Measurements from ENCODE around the gene CSTPP1. TPM values are rescaled to one million over a fixed set of nuclear protein-coding genes. Genes with fewer than 3 reads are reported as not detected.

The CSTPP1 gene
- total and polyA plus RNA-seq, 2 of the 8 experiments (the other 6 are each of a cell fraction or from before 2014, with no cell fraction given): 24.2 to 28.7 TPM

- peaks cover 2% of the 10 kb centered on the region; the same call in 1 of the 2 replicates for H3K23me2 ChIP-seq (ENCODE audit: low read depth, low read length)
- H3K23ac ChIP-seq (ENCODE audit: insufficient read length): no peak overlapping the region
- H2BK12ac ChIP-seq (ENCODE audit: low read depth, low read length): no peak overlapping the region
- H4K91ac ChIP-seq (replicated peaks; ENCODE audit: insufficient read length, low read length): no peak overlapping the region
- no peak overlapping the region for H2BK20ac ChIP-seq (ENCODE audit: low read length)
- no peak overlapping the region for H3K27ac ChIP-seq (ENCODE audit: low read depth, low read length)
- no peak overlapping the region for H3K18ac ChIP-seq (ENCODE audit: extremely low read depth, low read length)
- no peak overlapping the region for H2BK5ac ChIP-seq (ENCODE audit: low read depth, low read length)
- H2AFZ ChIP-seq (ENCODE audit: low read length): no peak overlapping the region
- H3K9ac ChIP-seq (replicated peaks in 1 of 4; ENCODE audit: extremely low read depth in 1 of 4, low read depth in 3 of 4, low read length in 3 of 4): no peak overlapping the region
- ChIA-PET CTCF (ENCODE audit: partially characterized antibody) (interaction anchor here (2.3 kb wide), 1 partner anchor 263 kb away, joined by 9 read pairs; no protein-coding TSS in a partner anchor), POLR2A (ENCODE audit: partially characterized antibody) (no interaction called here)
- no peak for FAIRE-seq
- no peaks in the 10 kb centered on the region for H3K79me1 ChIP-seq (ENCODE audit: low read depth, low read length)
- no peak for DNase-seq (ENCODE audit: low read depth in 1 of 2, low spot score in 2 of 2)
- H2BK120ac ChIP-seq (replicated peaks; ENCODE audit: low read depth, low read length): no peak overlapping the region
- 86% methylated on average over 7 of the region's 7 CpGs; no CpG with 5 or more reads in 1 of the 2 experiments for whole genome bisulfite sequencing, 2 experiments (ENCODE audit: extremely low coverage in 1 of 2, insufficient coverage in 1 of 2, insufficient read length in 1 of 2, insufficient replicate concordance in 2 of 2, low coverage in 1 of 2, low lambda C conversion rate in 2 of 2, missing lambda C conversion rate in 1 of 2)
- no peak overlapping the region for H3K4ac ChIP-seq (replicated peaks; ENCODE audit: insufficient read length, low read depth, low read length)
- no peak overlapping the region for H3K14ac ChIP-seq (ENCODE audit: insufficient read length)
- H3K27me3 ChIP-seq (replicated peaks in 1 of 4; ENCODE audit: control insufficient read depth in 3 of 4, extremely low read depth in 1 of 4, insufficient read depth in 3 of 4, low read length in 3 of 4): no peaks in the 10 kb centered on the region
- H3K4me1 ChIP-seq (replicated peaks in 1 of 4; ENCODE audit: control insufficient read depth in 3 of 4, insufficient read depth in 4 of 4, low read length in 3 of 4): no peaks in the 10 kb centered on the region
- no peak overlapping the region for H4K5ac ChIP-seq (ENCODE audit: insufficient read length, low read depth, low read length)
- no peak overlapping the region for H4K8ac ChIP-seq (ENCODE audit: extremely low read depth, insufficient read depth, low read length)
- no peak overlapping the region for H3K4me2 ChIP-seq (ENCODE audit: insufficient read depth in 1 of 2, low read depth in 2 of 2, low read length in 2 of 2)
- H2BK15ac ChIP-seq (ENCODE audit: low read length): no peak overlapping the region
- H2AK5ac ChIP-seq (ENCODE audit: low read depth, low read length): no peak overlapping the region
- H3K9me3 ChIP-seq (ENCODE audit: insufficient read depth in 2 of 2, low read depth in 1 of 2, low read length in 1 of 2): no peaks in the 10 kb centered on the region
- H3K56ac ChIP-seq (replicated peaks; ENCODE audit: insufficient read length, low read depth, low read length): no peak overlapping the region
- H4K20me1 ChIP-seq (replicated peaks in 1 of 2; ENCODE audit: control insufficient read depth in 1 of 2, insufficient read depth in 2 of 2, low read length in 2 of 2): no peaks in the 10 kb centered on the region
- no peaks in the 10 kb centered on the region for H3K79me2 ChIP-seq (ENCODE audit: control insufficient read depth in 1 of 2, insufficient read depth in 2 of 2, low read length in 2 of 2)
- peaks cover 0 to 28% (median 13%) of the 10 kb centered on the region in 4 experiments; a peak in 6 of 8 replicates for H3K36me3 ChIP-seq (ENCODE audit: control insufficient read depth in 2 of 4, insufficient read depth in 4 of 4, low read length in 3 of 4)
- no peak overlapping the region for H3K4me3 ChIP-seq (ENCODE audit: extremely low read depth in 1 of 4, insufficient read depth in 2 of 4, low read depth in 3 of 4, low read length in 4 of 4)
- TF ChIP-seq TCF12 (IDR thresholded peaks at IDR 0.05; ENCODE audit: low read depth, low read length) (no peak), NRF1 (IDR thresholded peaks at IDR 0.05; ENCODE audit: low read depth, low read length) (no peak), CBX8 (IDR thresholded peaks at IDR 0.05; ENCODE audit: borderline replicate concordance, low read depth, low read length) (no peak), POLR2A (IDR thresholded peaks at IDR 0.05; ENCODE audit: control extremely low read depth in 1 of 2, low read depth in 2 of 2, low read length in 2 of 2) (no peak), SIRT6 (IDR thresholded peaks at IDR 0.05; ENCODE audit: low read length) (no peak), MAFK (IDR thresholded peaks at IDR 0.05; ENCODE audit: low read depth, low read length) (no peak), RBBP5 (IDR thresholded peaks at IDR 0.05; ENCODE audit: borderline replicate concordance, low read depth, low read length) (no peak), CHD2 (IDR thresholded peaks at IDR 0.05; ENCODE audit: low read length) (no peak), RAD21 (IDR thresholded peaks at IDR 0.05 in 1 of 2, conservative IDR thresholded peaks at IDR 0.05 in 1 of 2; ENCODE audit: low read depth in 2 of 2, low read length in 2 of 2) (no peak), GABPA (IDR thresholded peaks at IDR 0.05; ENCODE audit: borderline replicate concordance, insufficient read depth, low read length) (no peak), SIN3A (conservative IDR thresholded peaks at IDR 0.05 in 1 of 2, IDR thresholded peaks at IDR 0.05 in 1 of 2; ENCODE audit: low read depth in 1 of 2, low read length in 2 of 2) (no peak), EP300 (IDR thresholded peaks at IDR 0.05; ENCODE audit: borderline replicate concordance in 1 of 2, low read depth in 2 of 2, low read length in 2 of 2) (no peak), CEBPB (IDR thresholded peaks at IDR 0.05; ENCODE audit: low read depth, low read length) (no peak), HDAC6 (IDR thresholded peaks at IDR 0.05; ENCODE audit: low read depth, low read length) (no peak), EZH2 (IDR thresholded peaks at IDR 0.05; ENCODE audit: low read depth, low read length, severe bottlenecking) (no peak)
Observed at GRCh38 chr11:46889251-46889650, 47.3 kb upstream of the CSTPP1 start.
